GM21390 (cell line): ENCODE results near the gene SPTAN1.
"Not testable (repeated sequence)": the region's sequence is repeated elsewhere in the genome, so short reads cannot be mapped to it uniquely, and the experiment has no call there.

Experiments used
- ATAC-seq: cut with Tn5 transposase; IDR thresholded peaks from one replicate; pipeline ENCODE4 v1.9.1; 2021; ENCODE audit not compliant: unreplicated experiment

Gene SPTAN1

DNA sequence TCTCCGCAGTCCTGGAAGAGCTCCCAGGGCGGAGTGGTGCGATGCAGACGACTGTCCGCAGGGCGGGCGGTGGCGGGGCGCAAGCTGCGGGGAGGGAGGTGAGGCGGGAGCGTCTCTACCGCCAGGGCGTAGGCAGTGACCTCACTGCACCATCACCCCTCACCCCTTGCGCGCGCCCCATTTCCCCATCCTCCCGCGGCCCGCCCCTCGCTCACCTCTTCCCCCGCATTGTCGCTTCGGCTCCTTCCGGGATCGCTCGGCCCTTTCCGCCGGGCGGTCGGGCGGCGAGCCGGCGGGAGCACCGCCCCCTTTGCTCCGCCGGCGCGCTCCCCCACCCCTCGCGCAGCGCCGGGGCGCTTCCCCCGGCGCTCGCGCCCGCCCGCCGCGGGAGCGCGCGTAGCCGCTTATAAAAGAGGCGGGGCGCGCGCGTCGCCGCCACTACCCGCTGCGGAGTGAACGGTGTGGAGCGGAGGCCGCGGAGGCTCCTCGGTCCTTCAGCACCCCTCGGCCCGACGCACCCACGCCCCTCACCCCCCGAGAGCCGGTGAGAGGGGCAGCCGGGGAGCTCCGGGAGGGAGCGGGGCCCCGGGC is at the start of gene SPTAN1:
SPTAN1 (plus strand) TSS at position 435 of the 591 bp plus-strand sequence. CDS start 14,154 bp downstream, outside the sequence.
- ATAC-seq = peak; percentile 78

DNA sequence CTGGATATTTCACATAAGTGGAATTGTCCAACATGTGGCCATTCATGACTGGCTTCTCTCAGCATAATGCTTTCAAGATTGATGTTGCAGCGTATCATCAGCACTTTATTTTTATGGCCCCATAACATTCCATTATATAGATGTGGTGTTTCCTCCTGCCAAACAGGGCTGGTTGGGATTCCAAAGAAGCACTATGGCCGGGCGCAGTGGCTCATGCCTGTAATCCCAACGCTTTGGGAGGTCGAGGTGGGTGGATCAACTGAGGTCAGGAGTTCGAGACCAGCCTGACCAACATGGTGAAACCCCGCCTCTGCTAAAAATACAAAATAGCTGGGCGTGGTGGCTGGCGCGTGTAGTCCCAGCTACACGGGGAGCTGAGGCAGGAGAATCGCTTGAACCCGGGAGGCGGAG is 49.0 kb upstream of the SPTAN1 start:
- not testable (repeated sequence) for ATAC-seq

DNA sequence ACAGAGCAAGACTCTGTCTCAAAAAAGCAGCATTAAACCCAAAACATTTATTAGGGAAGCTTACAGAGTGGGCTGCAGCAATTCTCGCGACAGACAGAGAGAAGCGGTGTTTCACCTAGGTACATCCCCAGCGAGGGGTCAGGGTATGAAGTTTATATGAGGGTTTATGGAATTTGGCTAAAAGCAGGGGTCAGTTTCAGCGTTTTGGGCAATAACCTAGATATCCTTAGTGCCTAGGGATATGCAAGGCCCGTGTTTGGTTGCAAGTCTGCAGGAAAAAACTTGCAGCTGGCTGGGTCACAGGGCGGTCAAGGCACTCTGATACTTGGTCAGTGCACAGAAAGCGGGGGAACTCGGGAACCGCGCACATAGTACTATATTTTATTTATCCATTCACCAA is 48.5 kb upstream of the SPTAN1 start:
- ATAC-seq = no peak

DNA sequence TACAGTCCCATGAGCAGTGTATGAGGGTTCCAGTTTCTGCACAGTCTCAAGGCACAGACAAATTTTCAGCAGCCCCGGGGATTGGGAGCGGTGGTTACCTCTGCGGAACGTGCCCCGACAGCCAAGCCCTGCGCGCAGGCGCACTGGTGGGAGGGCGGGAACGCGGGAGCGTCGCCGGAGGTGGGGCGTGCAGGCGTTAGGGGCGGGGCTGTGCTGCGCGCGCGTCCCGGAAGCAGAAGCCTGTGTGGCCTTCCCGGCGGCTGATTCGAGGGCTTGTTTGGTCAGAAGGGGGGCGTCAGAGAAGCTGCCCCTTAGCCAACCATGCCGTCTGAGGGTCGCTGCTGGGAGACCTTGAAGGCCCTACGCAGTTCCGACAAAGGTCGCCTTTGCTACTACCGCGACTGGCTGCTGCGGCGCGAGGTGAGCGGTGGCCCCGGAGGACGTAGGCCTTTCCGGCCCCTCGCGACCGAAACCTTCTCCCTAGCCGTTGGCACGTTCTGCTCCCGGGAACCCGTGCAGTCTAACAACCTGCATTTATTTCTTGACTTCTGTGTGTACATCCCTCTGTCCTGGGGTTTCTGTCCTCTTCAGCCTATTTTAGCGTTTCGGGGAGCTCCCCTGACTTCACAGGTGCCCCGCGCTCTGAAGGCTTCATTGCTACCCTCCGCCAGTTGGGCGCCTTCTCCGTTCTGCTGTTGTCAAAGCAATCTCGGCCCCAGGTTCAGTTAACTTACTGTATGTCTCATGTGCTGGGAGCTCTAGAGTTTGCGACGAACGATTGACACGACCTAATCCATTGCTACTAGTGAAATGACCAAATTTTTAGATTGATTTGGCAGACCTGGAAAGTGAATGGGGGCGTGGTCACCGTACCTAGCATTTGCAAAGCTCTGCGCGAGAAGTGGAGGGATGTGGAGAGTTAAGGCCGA is 47.6 kb upstream of the SPTAN1 start, which contains the start of gene GLE1:
GLE1 (plus strand) TSS at position 235 of the 929 bp plus-strand sequence; CDS start at position 322, 87 bp downstream.
- ATAC-seq = peak; percentile 76

DNA sequence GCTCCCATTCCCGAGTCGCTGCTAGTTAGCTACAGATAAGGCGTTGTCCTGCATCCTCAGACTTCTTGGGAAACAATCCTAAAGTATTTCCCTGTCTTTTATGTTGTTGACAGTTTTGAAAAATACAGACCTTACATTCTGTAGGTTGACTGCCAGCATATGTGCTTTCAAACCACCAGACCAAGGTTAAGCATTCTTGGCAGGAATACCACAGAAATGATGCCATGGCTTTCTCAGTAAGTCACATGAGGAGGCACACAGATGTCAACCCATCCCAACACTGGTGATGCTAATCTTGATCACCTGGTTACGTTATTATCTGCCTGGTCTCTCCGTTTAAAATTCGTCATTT is 47.0 kb upstream of the SPTAN1 start:
- no peak for ATAC-seq

DNA sequence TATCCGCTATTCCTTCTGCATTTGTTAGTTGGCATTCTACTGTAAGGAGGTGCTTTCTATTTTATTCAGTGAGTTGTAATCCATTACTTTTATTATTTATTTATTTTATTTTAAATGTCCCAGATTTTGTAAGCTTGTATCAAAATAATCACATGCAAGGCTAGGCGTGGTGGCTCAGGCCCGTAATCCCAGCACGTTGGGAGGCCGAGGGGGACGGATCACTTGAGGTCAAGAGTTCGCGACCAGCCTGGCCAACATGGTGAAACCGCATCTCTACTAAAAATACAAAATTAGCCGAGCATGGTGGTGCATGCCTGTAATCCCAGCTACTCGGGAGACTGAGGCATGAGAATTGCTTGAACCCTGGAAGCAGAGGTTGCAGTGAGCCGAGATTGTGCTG is 46.5 kb upstream of the SPTAN1 start:
- ATAC-seq = not testable (repeated sequence)

DNA sequence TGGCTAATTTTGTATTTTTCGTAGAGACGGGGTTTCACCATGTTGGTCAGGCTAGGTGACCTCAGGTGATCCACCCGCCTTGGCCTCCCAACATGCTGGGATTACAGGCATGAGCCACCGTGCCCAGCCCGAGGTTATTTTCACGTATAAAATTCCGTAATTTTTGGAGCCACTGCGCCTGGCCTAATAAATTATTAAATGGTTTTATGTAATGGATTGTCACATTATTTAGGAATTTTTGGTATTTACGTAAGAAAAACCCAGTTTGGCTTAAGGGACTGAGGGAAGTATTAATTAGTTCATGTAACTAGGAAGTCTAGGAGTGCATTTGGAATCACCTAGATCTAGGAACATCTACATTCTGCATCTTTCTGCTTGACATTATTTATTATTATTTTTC is 39.6 kb upstream of the SPTAN1 start:
- ATAC-seq = no peak

DNA sequence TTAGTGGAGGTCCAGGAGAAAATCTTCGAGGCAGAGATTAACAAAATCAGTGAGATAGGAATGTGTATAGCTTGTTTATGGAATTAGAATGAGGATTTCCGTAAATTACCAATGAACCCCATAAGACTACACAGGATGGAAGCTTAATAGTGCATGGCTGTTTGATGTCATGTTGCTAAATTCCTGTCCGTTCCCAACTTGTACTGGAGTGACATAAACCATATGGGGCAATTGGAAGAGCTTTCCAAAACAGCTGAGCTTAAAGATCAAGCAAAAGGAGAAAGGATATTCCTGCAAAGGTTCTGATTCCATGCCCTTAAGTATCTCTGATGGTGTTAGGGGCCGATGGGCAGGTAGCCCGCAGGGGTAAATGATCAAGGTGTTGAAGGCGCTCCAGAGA is 30.4 kb upstream of the SPTAN1 start:
- ATAC-seq = no peak

DNA sequence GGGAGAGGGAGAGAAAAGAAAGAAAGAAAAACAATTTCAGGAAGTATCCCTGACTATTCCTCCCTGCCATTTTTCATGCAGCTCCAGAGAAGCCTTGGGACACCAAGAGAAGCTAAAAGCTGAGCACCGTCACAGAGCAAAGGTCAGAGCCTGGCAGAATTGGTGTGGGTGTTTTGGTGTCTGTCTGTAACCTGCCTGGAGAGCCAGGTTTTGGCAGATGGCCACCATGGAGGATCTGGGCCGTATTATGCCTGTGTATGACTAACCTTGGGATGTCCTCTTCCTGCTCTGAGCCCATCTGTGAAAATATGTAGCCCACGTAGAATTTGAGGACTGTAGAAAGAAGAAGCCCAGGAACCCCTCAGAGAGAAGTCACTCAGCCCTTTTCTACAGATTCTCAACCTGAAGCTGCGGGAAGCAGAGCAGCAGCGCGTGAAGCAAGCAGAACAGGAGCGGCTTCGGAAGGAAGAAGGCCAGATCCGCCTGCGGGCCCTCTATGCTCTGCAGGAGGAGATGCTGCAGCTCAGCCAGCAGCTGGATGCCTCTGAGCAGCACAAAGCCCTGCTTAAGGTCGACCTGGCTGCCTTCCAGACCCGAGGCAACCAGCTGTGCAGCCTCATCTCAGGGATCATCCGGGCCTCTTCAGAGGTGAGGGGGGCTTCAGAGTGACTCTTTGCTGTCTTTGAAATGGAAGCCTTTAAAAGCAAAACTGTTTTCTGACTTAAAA is 29.0 kb upstream of the SPTAN1 start:
- no peak for ATAC-seq

DNA sequence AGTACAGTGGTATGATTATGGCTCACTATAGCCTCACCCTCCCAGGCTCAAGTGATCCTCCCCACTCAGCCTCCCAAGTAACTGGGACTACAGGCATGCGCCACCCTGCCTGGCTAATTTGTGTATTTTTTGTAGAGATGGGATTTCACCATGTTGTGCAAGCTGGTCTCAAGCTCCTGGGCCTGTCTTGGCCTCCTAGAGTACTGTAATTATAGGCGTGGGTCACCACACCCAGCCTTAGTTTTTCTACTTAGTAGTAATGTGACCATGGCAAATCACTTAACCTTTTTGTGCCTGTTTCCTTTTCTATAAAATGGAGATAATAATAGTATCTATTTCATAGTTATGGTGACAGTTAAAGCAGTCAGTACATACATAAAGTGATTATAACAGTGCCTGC is 25.7 kb upstream of the SPTAN1 start:
- ATAC-seq = no peak

DNA sequence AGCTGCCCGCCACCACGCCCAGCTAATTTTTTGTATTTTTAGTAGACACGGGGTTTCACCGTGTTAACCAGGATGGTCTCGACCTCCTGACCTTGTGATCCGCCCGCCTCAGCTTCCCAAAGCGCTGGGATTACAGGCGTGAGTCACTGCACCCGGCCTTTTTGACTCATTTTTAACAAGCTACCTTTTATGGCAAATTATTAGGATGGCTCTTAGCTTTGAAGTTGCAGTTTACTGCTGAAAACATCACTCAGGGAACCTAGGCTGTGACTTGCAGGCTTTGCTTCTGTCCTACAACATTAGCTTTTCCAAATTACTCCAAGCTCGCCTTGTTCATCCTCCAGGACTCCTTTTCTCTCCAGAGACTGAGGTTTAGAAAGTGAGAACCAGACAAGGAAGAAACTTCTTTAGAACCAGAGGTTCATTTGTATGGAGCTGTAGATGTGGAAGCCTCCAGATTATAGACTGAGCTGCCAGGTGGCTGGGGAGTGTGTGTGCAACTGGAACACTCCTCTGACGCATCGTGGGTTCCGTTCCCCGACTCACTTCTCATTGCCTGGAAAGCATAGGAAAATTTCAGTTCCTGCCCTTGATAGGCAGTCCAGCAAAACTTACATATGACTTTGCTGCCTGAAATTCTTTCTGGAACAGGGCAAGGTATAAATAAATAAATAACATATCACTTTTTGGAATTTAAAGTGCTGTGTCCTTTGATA is 23.8 kb upstream of the SPTAN1 start:
- ATAC-seq = no peak

DNA sequence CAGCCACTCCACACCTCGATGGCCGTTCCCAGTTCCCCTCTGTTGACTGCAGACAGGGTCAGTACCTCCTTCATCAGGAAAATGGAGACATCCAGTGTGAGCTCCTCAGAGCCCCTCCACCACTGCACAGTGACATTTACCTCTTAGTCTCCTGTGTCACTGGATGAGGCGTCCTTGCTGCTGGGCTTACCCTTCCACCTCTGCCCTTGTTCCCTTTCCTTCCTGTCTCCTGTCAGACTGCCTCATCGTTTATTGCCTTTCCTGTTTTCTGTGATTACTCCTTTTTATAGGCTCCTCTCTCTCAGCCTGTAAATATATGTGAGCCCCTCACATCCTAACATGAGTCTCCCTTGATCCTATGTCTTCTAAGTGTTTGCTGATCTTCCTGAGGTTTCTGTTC is 23.2 kb upstream of the SPTAN1 start:
- no peak for ATAC-seq

DNA sequence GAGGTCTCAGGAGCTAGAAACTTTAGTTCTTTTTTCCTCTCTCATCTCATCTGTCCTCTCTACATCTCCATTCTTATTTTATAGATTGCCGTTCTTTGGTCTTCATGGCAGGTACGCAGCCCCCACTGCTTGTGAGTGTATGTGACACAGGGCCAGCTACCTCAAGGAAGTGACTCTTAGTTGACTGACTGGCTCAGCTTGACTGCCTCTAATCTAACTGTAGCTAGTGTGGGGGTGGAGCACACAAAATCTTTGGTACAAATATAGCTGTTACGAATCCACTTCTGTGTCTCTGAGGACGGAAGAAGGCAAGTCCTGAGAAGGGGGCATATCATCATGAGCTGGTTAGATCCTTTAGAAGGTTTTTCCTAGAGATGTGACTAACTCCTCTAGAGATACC is 19.8 kb upstream of the SPTAN1 start:
- ATAC-seq = no peak

DNA sequence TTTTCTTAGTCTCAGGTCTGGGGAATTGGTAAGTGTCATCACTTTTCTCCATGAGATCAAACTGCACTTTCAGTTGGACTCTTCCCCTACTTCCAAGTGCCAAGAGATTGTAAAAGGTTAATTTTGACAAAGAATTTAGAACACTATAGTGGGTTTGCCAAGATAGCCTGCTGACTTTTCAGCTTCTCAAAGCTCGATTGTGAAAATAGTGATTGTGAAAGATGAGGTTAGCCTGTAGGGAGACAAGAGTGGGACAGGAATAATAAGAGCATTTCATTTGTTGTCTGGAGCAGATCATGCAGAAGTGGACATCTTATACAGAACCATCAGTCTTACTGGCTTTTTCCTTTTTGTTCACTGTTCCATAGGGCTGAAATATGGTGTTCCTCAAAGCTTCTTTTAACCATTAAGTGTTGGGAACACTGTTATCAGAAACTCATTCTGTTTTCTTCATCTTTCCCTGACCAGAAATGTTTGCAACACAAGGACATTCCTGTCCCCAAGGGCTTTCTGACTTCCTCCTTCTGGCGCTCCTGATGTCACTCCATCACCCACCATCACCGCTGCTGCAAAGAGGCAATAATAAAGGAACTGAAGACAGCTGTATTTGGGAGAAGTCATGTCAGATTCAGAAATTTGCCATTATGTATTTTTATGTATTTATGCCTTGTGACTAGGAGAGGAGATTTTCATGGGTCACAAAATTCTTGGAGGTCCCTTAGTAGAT is 11.6 kb upstream of the SPTAN1 start:
- no peak for ATAC-seq

DNA sequence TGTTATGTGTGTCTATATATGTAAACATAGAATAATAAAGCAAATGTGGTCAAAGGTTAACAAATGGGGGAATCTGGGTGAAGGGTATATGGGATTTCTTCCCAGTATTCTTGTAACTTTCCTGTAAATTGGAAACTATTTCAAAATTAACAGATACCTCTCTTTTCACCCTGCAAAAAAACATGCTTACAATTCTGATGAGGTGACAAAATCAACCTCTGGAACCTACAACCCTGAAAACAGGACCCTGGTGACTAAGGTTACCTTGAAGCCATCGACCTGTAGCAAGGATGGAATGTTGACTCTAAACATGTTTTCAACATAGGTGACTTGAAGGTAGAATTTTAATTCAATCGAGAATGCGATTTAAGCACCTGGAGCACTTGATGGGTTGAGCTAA is 5.9 kb upstream of the SPTAN1 start:
- ATAC-seq = no peak

DNA sequence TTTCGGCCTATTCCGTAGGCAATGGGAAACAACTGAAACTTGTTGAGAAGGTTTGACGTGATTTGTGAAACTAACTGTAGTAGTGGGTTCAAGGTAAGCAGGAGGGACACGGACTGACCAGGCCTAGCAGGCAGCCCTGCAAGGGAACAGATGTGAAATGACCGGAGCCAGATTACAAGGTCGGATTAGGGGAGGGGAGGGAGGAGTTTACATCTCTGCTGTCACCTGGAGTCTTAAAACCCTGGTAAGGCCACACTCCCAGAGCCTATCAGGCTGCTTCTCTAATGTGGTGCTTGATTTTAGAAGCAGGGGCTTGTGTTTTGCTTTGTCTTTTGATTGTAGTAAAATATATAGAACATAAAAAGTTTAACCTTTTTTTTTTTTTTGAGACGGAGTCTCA is 3.5 kb upstream of the SPTAN1 start:
- no peak for ATAC-seq

DNA sequence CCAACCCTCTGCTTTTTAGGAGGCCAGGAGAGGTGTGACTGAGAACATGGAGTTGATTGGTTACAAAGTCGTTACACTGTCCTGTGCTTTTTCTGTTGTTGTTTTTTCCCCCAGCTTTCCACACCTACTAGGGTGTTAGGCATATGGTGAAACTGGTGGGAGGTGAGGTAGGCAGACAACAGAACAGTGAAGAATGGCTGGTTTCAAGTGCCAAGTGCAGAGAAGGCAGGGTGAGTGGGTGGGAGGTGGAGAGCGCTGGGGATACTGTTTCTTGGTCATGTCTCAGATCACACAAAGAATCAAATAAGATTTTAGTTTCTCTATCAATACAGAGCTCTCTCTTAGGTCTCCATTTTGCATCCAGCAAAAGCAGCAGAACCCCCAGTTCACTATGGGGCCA is 2.2 kb upstream of the SPTAN1 start:
- ATAC-seq = no peak

DNA sequence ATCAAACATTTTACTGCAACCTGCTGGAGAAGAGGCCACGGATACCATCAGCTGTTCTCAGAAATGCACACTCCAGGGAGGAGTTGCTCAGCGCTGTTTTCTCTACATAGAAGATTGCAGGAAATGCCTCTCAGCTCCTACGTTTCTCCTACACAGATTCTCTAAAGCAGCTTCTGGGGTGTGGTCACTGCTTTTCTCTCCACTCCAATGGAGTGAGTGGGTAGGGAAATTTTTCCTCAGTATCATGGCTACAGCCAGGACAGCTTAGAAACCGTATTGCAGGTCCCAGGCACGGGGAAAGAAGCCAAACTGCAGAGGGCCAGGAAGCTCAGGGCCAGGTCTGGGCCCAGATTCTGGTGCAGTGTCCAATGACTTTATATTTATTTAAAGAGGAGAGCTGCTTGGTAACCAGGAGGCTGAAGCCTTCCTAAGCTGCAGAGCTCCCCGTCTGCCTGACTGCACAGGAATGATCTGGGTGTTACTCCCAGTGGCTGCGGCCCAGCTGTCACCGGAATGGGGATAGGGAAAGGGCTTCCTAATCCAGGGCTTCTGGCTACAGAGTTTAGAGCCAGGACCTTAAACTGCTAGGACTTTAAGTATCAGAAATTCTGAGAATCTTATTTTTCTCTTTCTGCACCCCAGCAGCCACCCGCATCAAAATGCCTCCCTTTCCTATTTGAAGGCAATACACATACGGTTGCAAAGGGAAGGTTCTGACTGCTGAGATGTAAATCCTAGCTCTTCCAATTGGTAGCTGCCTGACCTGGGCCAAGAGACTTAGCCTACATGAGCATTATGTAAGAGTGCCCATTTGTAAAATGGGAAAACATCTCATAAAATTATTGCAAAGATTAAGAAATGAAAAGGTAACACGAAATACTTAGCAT is 1.4 kb upstream of the SPTAN1 start:
- no peak for ATAC-seq

DNA sequence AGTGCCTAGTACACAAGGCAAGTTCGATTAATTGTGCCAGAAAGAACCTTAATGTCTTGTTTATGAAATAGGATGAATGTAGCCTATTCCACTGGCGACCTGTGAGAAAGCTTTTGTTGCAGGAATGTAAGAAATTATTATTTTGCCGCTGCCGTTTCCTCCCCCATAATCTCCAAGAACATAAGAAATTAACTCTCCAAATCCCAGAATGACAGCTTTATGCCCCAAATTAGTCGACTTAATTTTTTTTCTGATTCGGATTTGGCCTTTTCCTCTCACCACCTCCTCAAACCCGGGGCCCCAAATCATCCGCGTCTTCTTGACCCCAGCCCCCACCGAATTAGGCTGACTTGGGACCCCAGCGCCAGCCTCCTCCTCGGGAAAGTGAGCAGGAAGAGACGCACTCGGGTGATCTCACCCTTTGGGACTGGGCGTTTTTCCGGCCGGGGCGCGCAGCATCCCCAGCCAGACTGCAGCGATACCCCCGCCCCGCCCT is 682 bp upstream of the SPTAN1 start:
- ATAC-seq = no peak
